PC-9 (cell line): ENCODE results near the gene ZNF407. TPM values are rescaled to one million over a fixed set of nuclear protein-coding genes. Genes with fewer than 3 reads are reported as not detected.

Source experiments
- BruUV-seq: library from RNA; stranded (reverse); fragments of 400-500 nt; replicated peaks from 2 replicates; lab custom pipeline; 2021; lab: Mats Ljungman, UMichigan
- CTCF ChIA-PET: fragments of 300-600 bp; sonication (Branson Sonifier 250); formaldehyde crosslinking; loops from one replicate; lab custom pipeline; 2022; ENCODE audit warnings: antibody characterized with exemption; lab: Charles Lee
- POLR2A ChIA-PET: fragments of 300-600 bp; sonication (Branson Sonifier 250); formaldehyde crosslinking; loops from one replicate; lab custom pipeline; 2022; ENCODE audit warnings: antibody characterized with exemption; ENCODE audit not compliant: unreplicated experiment; lab: Charles Lee
- DNase-seq, 2 experiments: peaks; one replicate each; pipeline versions ENCODE4 v3.0.0 to v3.0.0-alpha.2; 2015 to 2022; ENCODE audit warnings: mixed read lengths in 1 of 2
- H2AFZ ChIP-seq: fragments of 200-600 bp; sonication (generic); 2 replicates; pipeline ENCODE4 v1.8.1; 2017; ENCODE audit warnings: antibody characterized with exemption
- H3F3A ChIP-seq: fragments of 200-600 bp; sonication (generic); 2 replicates; pipeline ENCODE4 v1.8.1; 2017; ENCODE audit warnings: antibody characterized with exemption, mild to moderate bottlenecking, low read depth; ENCODE audit not compliant: insufficient read depth
- H3K27ac ChIP-seq: fragments of 200-600 bp; sonication (generic); 2 replicates; pipeline ENCODE4 v1.6.1; 2016; ENCODE audit warnings: mixed run types
- H3K27me3 ChIP-seq: fragments of 200-600 bp; sonication (generic); 2 replicates; pipeline ENCODE4 v1.6.1; 2016; ENCODE audit warnings: low read depth, mixed run types; ENCODE audit not compliant: insufficient read depth
- H3K36me3 ChIP-seq: fragments of 200-600 bp; sonication (generic); 2 replicates; pipeline ENCODE4 v1.6.1; 2016; ENCODE audit warnings: low read depth, mixed run types
- H3K4me1 ChIP-seq: fragments of 200-600 bp; sonication (generic); replicated peaks from 2 replicates; pipeline ENCODE4 v1.6.1; 2016; ENCODE audit warnings: mixed run types; ENCODE audit not compliant: insufficient read depth
- H3K4me2 ChIP-seq: fragments of 200-600 bp; sonication (generic); 2 replicates; pipeline ENCODE4 v1.6.1; 2017; ENCODE audit warnings: mixed run types
- H3K4me3 ChIP-seq: fragments of 200-600 bp; sonication (generic); 2 replicates; pipeline ENCODE4 v1.6.1; 2016; ENCODE audit warnings: mixed run types
- H3K79me2 ChIP-seq: fragments of 200-600 bp; sonication (generic); 2 replicates; pipeline ENCODE4 v1.6.1; 2017; ENCODE audit warnings: low read depth, mixed run types
- H3K9me2 ChIP-seq: fragments of 200-600 bp; sonication (generic); 2 replicates; pipeline ENCODE4 v1.8.1; 2017; ENCODE audit warnings: mild to moderate bottlenecking; ENCODE audit not compliant: insufficient read depth
- H3K9me3 ChIP-seq: fragments of 200-600 bp; sonication (generic); 2 replicates; pipeline ENCODE4 v1.8.1; 2016; ENCODE audit warnings: low read depth; ENCODE audit not compliant: insufficient read depth
- H4K20me1 ChIP-seq: fragments of 200-600 bp; sonication (generic); 2 replicates; pipeline ENCODE4 v1.8.1; 2017; ENCODE audit not compliant: insufficient read depth
- CTCF ChIP-seq: fragments of 200-600 bp; sonication (generic); conservative IDR thresholded peaks from 2 replicates; pipeline ENCODE4 v1.6.1; 2017; ENCODE audit warnings: mixed run types, antibody characterized with exemption, mild to moderate bottlenecking, moderate library complexity
- EZH2 ChIP-seq: fragments of 200-600 bp; sonication (generic); IDR thresholded peaks from 2 replicates; pipeline ENCODE4 v1.8.0; 2017; ENCODE audit warnings: antibody characterized with exemption, low read depth
- intact Hi-C: fragments of 100-400 bp; cut with micrococcal nuclease; formaldehyde crosslinking; loops from one replicate; pipeline ENCODE4 v1.10.0; 2022; ENCODE audit not compliant: unreplicated experiment
- total RNA-seq: library from RNA; stranded (reverse); gene quantifications from 2 replicates; pipeline ENCODE4 v1.2.3, GENCODE V29; 2021

The ZNF407 gene
- total RNA-seq, 1 experiment from 2014 or later = 13.4 TPM

DNA sequence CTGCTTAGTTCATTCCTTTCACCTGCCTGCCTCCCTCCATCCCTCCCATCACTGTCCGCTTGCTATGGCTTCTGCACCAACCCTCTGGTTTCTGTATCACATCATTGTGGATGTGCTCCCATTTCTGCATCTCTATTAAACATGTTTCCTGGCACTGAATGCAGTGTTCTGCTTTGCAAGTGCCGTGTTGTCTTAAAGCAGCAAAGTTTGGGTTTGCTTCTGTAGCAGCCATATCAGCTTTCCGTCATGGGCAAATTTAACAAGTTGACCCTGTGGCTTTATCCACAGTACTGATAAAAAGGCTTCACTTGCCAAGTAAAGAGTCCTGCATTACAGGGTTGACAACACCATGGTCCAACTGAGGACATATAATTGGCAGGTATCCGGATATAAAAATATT, 445.8 kb downstream of the ZNF407 start:
- H3F3A ChIP-seq = no peaks in the 10 kb centered on the region
- ChIA-PET POLR2A (no interaction called here), CTCF (no interaction called here)
- no peaks in the 10 kb centered on the region for H3K9me2 ChIP-seq
- no peaks in the 10 kb centered on the region for H3K9me3 ChIP-seq
- H4K20me1 ChIP-seq = peaks cover 3% of the 10 kb centered on the region; the same call in 1 of the 2 replicates
- no peaks in the 10 kb centered on the region for H3K4me1 ChIP-seq
- H3K27ac ChIP-seq = no peak overlapping the region
- no peaks in the 10 kb centered on the region for H3K36me3 ChIP-seq
- H3K4me3 ChIP-seq = no peak overlapping the region
- no peak overlapping the region for H3K4me2 ChIP-seq
- no peak for DNase-seq
- no peaks in the 10 kb centered on the region for H3K27me3 ChIP-seq
- no TSS peak for BruUV-seq
- H2AFZ ChIP-seq = no peak overlapping the region
- TF ChIP-seq EZH2 = no peak
- no peak for TF ChIP-seq CTCF
- H3K79me2 ChIP-seq = no peaks in the 10 kb centered on the region
- intact Hi-C loops = no loop called here

DNA sequence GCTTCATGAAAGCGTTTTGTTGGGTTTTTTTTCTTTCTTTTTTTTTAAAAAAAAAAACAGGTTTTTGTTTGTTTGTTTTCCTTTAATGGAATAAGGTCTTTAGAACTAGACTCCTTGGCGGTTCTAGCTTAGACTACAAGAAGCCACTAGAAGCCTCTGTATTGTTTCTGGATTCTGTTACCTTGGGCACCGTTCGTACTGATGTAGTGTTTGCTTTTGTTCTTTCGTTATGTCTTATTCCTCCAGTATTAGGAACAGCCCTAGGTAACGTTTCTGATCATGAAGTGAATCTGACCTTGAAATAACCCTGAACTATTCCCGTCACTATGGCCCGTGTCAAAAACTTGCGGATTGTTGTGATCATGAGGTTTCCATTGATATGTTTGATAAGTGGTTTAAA, 446.6 kb downstream of the ZNF407 start:
- Histone ChIP-seq H3K4me3 (no peak overlapping the region), H3K79me2 (no peaks in the 10 kb centered on the region), H3F3A (no peaks in the 10 kb centered on the region), H3K4me1 (no peaks in the 10 kb centered on the region), H4K20me1 (peaks cover 3% of the 10 kb centered on the region; the same call in 1 of the 2 replicates), H2AFZ (no peak overlapping the region), H3K27me3 (no peaks in the 10 kb centered on the region), H3K9me3 (no peaks in the 10 kb centered on the region), H3K9me2 (no peaks in the 10 kb centered on the region), H3K27ac (no peak overlapping the region), H3K4me2 (no peak overlapping the region), H3K36me3 (no peaks in the 10 kb centered on the region)
- BruUV-seq = no TSS peak
- ChIA-PET CTCF (no interaction called here), POLR2A (no interaction called here)
- DNase-seq = no peak
- intact Hi-C loops = no loop called here
- TF ChIP-seq EZH2 = no peak
- TF ChIP-seq CTCF = no peak

DNA sequence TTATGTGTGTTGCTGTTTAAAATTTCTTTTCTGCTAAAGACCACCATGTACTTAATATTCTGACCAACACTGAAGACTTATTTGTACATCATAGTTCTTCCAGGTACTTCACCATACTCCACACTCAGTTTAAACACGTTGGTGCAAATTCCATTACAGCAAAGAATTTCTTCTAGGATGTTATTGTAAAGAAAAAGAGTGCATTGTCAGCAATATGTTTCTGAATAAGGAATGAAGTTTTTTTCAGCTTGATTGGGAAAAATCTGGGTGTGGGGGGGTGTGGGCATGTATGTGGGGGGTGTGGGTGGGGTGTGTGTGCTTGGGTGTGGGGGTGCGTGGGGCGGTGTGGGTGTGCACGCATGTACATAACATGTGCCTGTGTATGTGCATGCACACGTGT, 447.1 kb downstream of the ZNF407 start:
- Histone ChIP-seq H3K9me2 (no peaks in the 10 kb centered on the region), H3K4me2 (no peak overlapping the region), H2AFZ (no peak overlapping the region), H4K20me1 (peaks cover 3% of the 10 kb centered on the region; the same call in 1 of the 2 replicates), H3K27ac (no peak overlapping the region), H3F3A (no peaks in the 10 kb centered on the region), H3K9me3 (no peaks in the 10 kb centered on the region), H3K4me3 (no peak overlapping the region), H3K79me2 (no peaks in the 10 kb centered on the region), H3K4me1 (no peaks in the 10 kb centered on the region), H3K27me3 (no peaks in the 10 kb centered on the region), H3K36me3 (no peaks in the 10 kb centered on the region)
- ChIA-PET POLR2A (no interaction called here), CTCF (no interaction called here)
- intact Hi-C loops = no loop called here
- BruUV-seq = no TSS peak
- no peak for TF ChIP-seq EZH2
- no peak for TF ChIP-seq CTCF
- no peak for DNase-seq
